ENCODE results near the gene MRPS12.

Gene MRPS12

GRCh38 chr19:38942471-38943181 lies 11.9 kb downstream of the MRPS12 start:
- Histone ChIP-seq H3F3A (ENCODE audit: insufficient read depth, low read length) (no peaks in the 10 kb centered on the region), H4K20me1 (ENCODE audit: insufficient read depth, low read length) (no peaks in the 10 kb centered on the region), H3K36me3 (replicated peaks; ENCODE audit: insufficient read depth, low read length) (no peaks in the 10 kb centered on the region), H3K9me3 (replicated peaks; ENCODE audit: insufficient read depth, low read length) (no peaks in the 10 kb centered on the region), H3K4me2 (ENCODE audit: low read depth, low read length) (no peak overlapping the region), H2AFZ (ENCODE audit: low read length) (no peak overlapping the region), H3K79me2 (ENCODE audit: low read length) (no peaks in the 10 kb centered on the region), H3K9me2 (replicated peaks; ENCODE audit: insufficient read depth, low read length) (no peaks in the 10 kb centered on the region), H3K4me1 (ENCODE audit: low read length) (no peaks in the 10 kb centered on the region), H3K27me3 (replicated peaks; ENCODE audit: insufficient read depth, low read length) (peaks cover 16% of the 10 kb centered on the region), H3K27ac (ENCODE audit: low read length) (no peak overlapping the region), H3K4me3 (ENCODE audit: low read length) (no peak overlapping the region), H3K9ac (ENCODE audit: low read length) (no peak overlapping the region)
- DNase-seq: no peak
- TF ChIP-seq EZH2 (optimal IDR thresholded peaks at IDR 0.05; ENCODE audit: low read depth, low read length): no peak

GRCh38 chr19:38944981-38945506 lies 14.3 kb downstream of the MRPS12 start:
- no peaks in the 10 kb centered on the region for H3K9me2 ChIP-seq (replicated peaks; ENCODE audit: insufficient read depth, low read length)
- H3F3A ChIP-seq (ENCODE audit: insufficient read depth, low read length): no peaks in the 10 kb centered on the region
- TF ChIP-seq CTCF (IDR thresholded peaks at IDR 0.05; ENCODE audit: low read length): no peak
- no peak for TF ChIP-seq EZH2phosphoT487 (IDR thresholded peaks at IDR 0.05; ENCODE audit: low read length)
- TF ChIP-seq EZH2 (optimal IDR thresholded peaks at IDR 0.05; ENCODE audit: low read depth, low read length): no peak
- H3K4me3 ChIP-seq (ENCODE audit: low read length): no peak overlapping the region
- no peak overlapping the region for H3K27ac ChIP-seq (ENCODE audit: low read length)
- no peak overlapping the region for H2AFZ ChIP-seq (ENCODE audit: low read length)
- H3K79me2 ChIP-seq (ENCODE audit: low read length): no peaks in the 10 kb centered on the region
- no peak overlapping the region for H3K4me2 ChIP-seq (ENCODE audit: low read depth, low read length)
- no peaks in the 10 kb centered on the region for H3K4me1 ChIP-seq (ENCODE audit: low read length)
- DNase-seq: no peak
- no peaks in the 10 kb centered on the region for H3K36me3 ChIP-seq (replicated peaks; ENCODE audit: insufficient read depth, low read length)
- H4K20me1 ChIP-seq (ENCODE audit: insufficient read depth, low read length): no peaks in the 10 kb centered on the region
- H3K9me3 ChIP-seq (replicated peaks; ENCODE audit: insufficient read depth, low read length): no peaks in the 10 kb centered on the region
- peaks cover 29% of the 10 kb centered on the region for H3K27me3 ChIP-seq (replicated peaks; ENCODE audit: insufficient read depth, low read length)
- no peak overlapping the region for H3K9ac ChIP-seq (ENCODE audit: low read length)

GRCh38 chr19:38945562-38946228 lies 15.0 kb downstream of the MRPS12 start:
- Histone ChIP-seq H3K79me2 (ENCODE audit: low read length) (no peaks in the 10 kb centered on the region), H4K20me1 (ENCODE audit: insufficient read depth, low read length) (no peaks in the 10 kb centered on the region), H3K9me3 (replicated peaks; ENCODE audit: insufficient read depth, low read length) (no peaks in the 10 kb centered on the region), H3K27me3 (replicated peaks; ENCODE audit: insufficient read depth, low read length) (peaks cover 29% of the 10 kb centered on the region), H3F3A (ENCODE audit: insufficient read depth, low read length) (no peaks in the 10 kb centered on the region), H3K36me3 (replicated peaks; ENCODE audit: insufficient read depth, low read length) (no peaks in the 10 kb centered on the region), H3K4me1 (ENCODE audit: low read length) (no peaks in the 10 kb centered on the region), H3K9me2 (replicated peaks; ENCODE audit: insufficient read depth, low read length) (no peaks in the 10 kb centered on the region), H3K4me3 (ENCODE audit: low read length) (no peak overlapping the region), H3K9ac (ENCODE audit: low read length) (no peak overlapping the region), H3K4me2 (ENCODE audit: low read depth, low read length) (no peak overlapping the region), H2AFZ (ENCODE audit: low read length) (no peak overlapping the region), H3K27ac (ENCODE audit: low read length) (no peak overlapping the region)
- no peak for TF ChIP-seq EZH2 (optimal IDR thresholded peaks at IDR 0.05; ENCODE audit: low read depth, low read length)
- no peak for TF ChIP-seq EZH2phosphoT487 (IDR thresholded peaks at IDR 0.05; ENCODE audit: low read length)
- no peak for TF ChIP-seq CTCF (IDR thresholded peaks at IDR 0.05; ENCODE audit: low read length)
- no peak for DNase-seq

Measured in MM.1S (cell line).